ENCODE data around the gene NRP2. TPM values are rescaled to one million over a fixed set of nuclear protein-coding genes. Genes with fewer than 3 reads are reported as not detected.
A peak's percentile ranks its signal among the peaks of the same experiment; 100 is the strongest.

Gene NRP2
- total and polyA plus RNA-seq, 7 experiments from 2014 or later, result 0.35 to 23.7 (median 1.4) TPM

- ChIA-PET CTCF (no interaction called here), POLR2A (no interaction called here)
- no peak overlapping the region for H3K27ac ChIP-seq (ENCODE audit: low read depth, low read length)
- Mint-ChIP-seq H3K4me1 (peaks cover 0 to 51% (median 11%) of the 10 kb centered on the region in 7 donors), H3K27ac (no peak overlapping the region), H3K9me3 (no peaks in the 10 kb centered on the region), H3K36me3 (peaks cover 0 to 19% (median 0%) of the 10 kb centered on the region in 5 donors), H3K4me3 (no peak overlapping the region), H3K27me3 (peaks cover 0 to 5% (median 0%) of the 10 kb centered on the region in 5 donors)
- intact Hi-C loops (cut with micrococcal nuclease), result no loop called here
- H3K9me3 ChIP-seq (ENCODE audit: control insufficient read depth in 2 of 3, low read length in 3 of 3), result no peaks in the 10 kb centered on the region
- no peak overlapping the region for H3K4me3 ChIP-seq (ENCODE audit: low read length)
- peaks cover 0 to 11% of the 10 kb centered on the region in 2 donors for H3K4me1 ChIP-seq (ENCODE audit: control insufficient read depth in 2 of 2, insufficient read depth in 2 of 2, low read length in 2 of 2)
- ATAC-seq (no peak), DNase-seq (no peak)
- H3K36me3 ChIP-seq (ENCODE audit: control insufficient read depth in 2 of 3, insufficient read depth in 3 of 3, low read length in 3 of 3), result no peaks in the 10 kb centered on the region
- no peaks in the 10 kb centered on the region for H3K27me3 ChIP-seq (ENCODE audit: control insufficient read depth in 2 of 2, insufficient read depth in 2 of 2, low read length in 2 of 2)
Observed at GRCh38 chr2:205703471-205704126, 21.3 kb downstream of the NRP2 start.

- H3K4me1 ChIP-seq (ENCODE audit: control insufficient read depth in 2 of 2, insufficient read depth in 2 of 2, low read length in 2 of 2), result peaks cover 0 to 11% of the 10 kb centered on the region in 2 donors
Observed at GRCh38 chr2:205704127-205704741, 21.9 kb downstream of the NRP2 start.

GRCh38 chr2:205705511-205706349 is 23.4 kb downstream of the NRP2 start:
- DNase-seq (no peak), ATAC-seq (no peak)
- Histone ChIP-seq H3K9me3 (ENCODE audit: control insufficient read depth in 2 of 3, low read length in 3 of 3) (no peaks in the 10 kb centered on the region), H3K27ac (ENCODE audit: low read depth, low read length) (no peak overlapping the region), H3K4me1 (ENCODE audit: control insufficient read depth in 2 of 2, insufficient read depth in 2 of 2, low read length in 2 of 2) (peaks cover 0 to 11% of the 10 kb centered on the region in 2 donors), H3K27me3 (ENCODE audit: control insufficient read depth in 2 of 2, insufficient read depth in 2 of 2, low read length in 2 of 2) (no peaks in the 10 kb centered on the region), H3K4me3 (ENCODE audit: low read length) (no peak overlapping the region), H3K36me3 (ENCODE audit: control insufficient read depth in 2 of 3, insufficient read depth in 3 of 3, low read length in 3 of 3) (no peaks in the 10 kb centered on the region)
- Mint-ChIP-seq H3K36me3 (peaks cover 0 to 12% (median 0%) of the 10 kb centered on the region in 5 donors), H3K9me3 (no peaks in the 10 kb centered on the region), H3K27ac (peak overlapping the region in 3 of 9 donors; percentile 73 to 91 (median 84)), H3K27me3 (peaks cover 0 to 5% (median 0%) of the 10 kb centered on the region in 5 donors), H3K4me3 (peak overlapping the region in 1 of 10 donors; percentile 64), H3K4me1 (peaks cover 0 to 49% (median 11%) of the 10 kb centered on the region in 7 donors)
- intact Hi-C loops (cut with micrococcal nuclease), result loop anchor here in 1 of 2 donors (2.0 kb wide), 1 partner anchor 17 kb away; no protein-coding TSS in a partner anchor
- POLR2A ChIA-PET, result no interaction called here
- CTCF ChIA-PET, result no interaction called here

More at GRCh38 chr2:205704127-205704741, 21.9 kb downstream of the NRP2 start:
- Mint-ChIP-seq H3K4me1 (peaks cover 0 to 55% (median 11%) of the 10 kb centered on the region in 7 donors), H3K9me3 (no peaks in the 10 kb centered on the region), H3K27me3 (peaks cover 0 to 5% (median 0%) of the 10 kb centered on the region in 5 donors), H3K27ac (peak overlapping the region in 2 of 9 donors; percentile 23 to 66), H3K4me3 (no peak overlapping the region), H3K36me3 (peaks cover 0 to 15% (median 0%) of the 10 kb centered on the region in 5 donors)
- Histone ChIP-seq H3K36me3 (ENCODE audit: control insufficient read depth in 2 of 3, insufficient read depth in 3 of 3, low read length in 3 of 3) (no peaks in the 10 kb centered on the region), H3K9me3 (ENCODE audit: control insufficient read depth in 2 of 3, low read length in 3 of 3) (no peaks in the 10 kb centered on the region), H3K4me3 (ENCODE audit: low read length) (no peak overlapping the region), H3K27ac (ENCODE audit: low read depth, low read length) (no peak overlapping the region), H3K27me3 (ENCODE audit: control insufficient read depth in 2 of 2, insufficient read depth in 2 of 2, low read length in 2 of 2) (no peaks in the 10 kb centered on the region)
- CTCF ChIA-PET, result interaction anchor here (0.5 kb wide), 1 partner anchor 1784 kb away, joined by 3 read pairs; no protein-coding TSS in a partner anchor
- ATAC-seq (no peak), DNase-seq (no peak)
- intact Hi-C loops (cut with micrococcal nuclease), result no loop called here
- POLR2A ChIA-PET, result no interaction called here

- ChIA-PET POLR2A (no interaction called here), CTCF (interaction anchor here (1.0 to 1.1 kb wide), 2 partner anchors 28 to 31 kb away, joined by 3 read pairs; no protein-coding TSS in a partner anchor)
- Histone ChIP-seq H3K27ac (ENCODE audit: low read depth, low read length) (no peak overlapping the region), H3K4me3 (ENCODE audit: low read length) (no peak overlapping the region), H3K4me1 (ENCODE audit: control insufficient read depth in 2 of 2, insufficient read depth in 2 of 2, low read length in 2 of 2) (peaks cover 0 to 11% of the 10 kb centered on the region in 2 donors), H3K9me3 (ENCODE audit: control insufficient read depth in 2 of 3, low read length in 3 of 3) (no peaks in the 10 kb centered on the region), H3K27me3 (ENCODE audit: control insufficient read depth in 2 of 2, insufficient read depth in 2 of 2, low read length in 2 of 2) (no peaks in the 10 kb centered on the region), H3K36me3 (ENCODE audit: control insufficient read depth in 2 of 3, insufficient read depth in 3 of 3, low read length in 3 of 3) (no peaks in the 10 kb centered on the region)
- peak overlapping the region; percentile 71 to 98 (median 90) for H3K27ac Mint-ChIP-seq
- intact Hi-C loops (cut with micrococcal nuclease), result loop anchor here (1.0 to 2.0 kb wide), 2 partner anchors 18 to 25 kb away; partner anchors contain the start of gene NRP2 (in 1 of the 2)
- peaks cover 0 to 5% (median 0%) of the 10 kb centered on the region in 5 donors for H3K27me3 Mint-ChIP-seq
- H3K9me3 Mint-ChIP-seq, result no peaks in the 10 kb centered on the region
- peak; percentile 93 for ATAC-seq
- peaks cover 0 to 49% (median 11%) of the 10 kb centered on the region in 7 donors for H3K4me1 Mint-ChIP-seq
- peaks cover 0 to 12% (median 0%) of the 10 kb centered on the region in 5 donors for H3K36me3 Mint-ChIP-seq
- peak overlapping the region in 7 of 10 donors; percentile 2 to 76 (median 23) for H3K4me3 Mint-ChIP-seq
- DNase-seq, result peak in 6 of 9 donors; percentile 17 to 53 (median 20)
Observed at GRCh38 chr2:205706769-205707381, 24.6 kb downstream of the NRP2 start.

GRCh38 chr2:205708231-205708631 is 25.9 kb downstream of the NRP2 start:
- Mint-ChIP-seq H3K4me3 (no peak overlapping the region), H3K27me3 (peaks cover 0 to 3% (median 0%) of the 10 kb centered on the region in 5 donors), H3K9me3 (no peaks in the 10 kb centered on the region), H3K27ac (peak overlapping the region in 1 of 9 donors; percentile 34), H3K4me1 (peaks cover 0 to 47% (median 11%) of the 10 kb centered on the region in 7 donors), H3K36me3 (peaks cover 0 to 8% (median 0%) of the 10 kb centered on the region in 5 donors)
- CTCF ChIA-PET, result no interaction called here
- peaks cover 0 to 11% of the 10 kb centered on the region in 2 donors for H3K4me1 ChIP-seq (ENCODE audit: control insufficient read depth in 2 of 2, insufficient read depth in 2 of 2, low read length in 2 of 2)
- POLR2A ChIA-PET, result no interaction called here
- ATAC-seq (no peak), DNase-seq (no peak)
- H3K9me3 ChIP-seq (ENCODE audit: control insufficient read depth in 2 of 3, low read length in 3 of 3), result no peaks in the 10 kb centered on the region
- no peak overlapping the region for H3K4me3 ChIP-seq (ENCODE audit: low read length)
- H3K36me3 ChIP-seq (ENCODE audit: control insufficient read depth in 2 of 3, insufficient read depth in 3 of 3, low read length in 3 of 3), result no peaks in the 10 kb centered on the region
- intact Hi-C loops (cut with micrococcal nuclease), result no loop called here
- no peak overlapping the region for H3K27ac ChIP-seq (ENCODE audit: low read depth, low read length)
- no peaks in the 10 kb centered on the region for H3K27me3 ChIP-seq (ENCODE audit: control insufficient read depth in 2 of 2, insufficient read depth in 2 of 2, low read length in 2 of 2)

- no peaks in the 10 kb centered on the region for H3K9me3 Mint-ChIP-seq
Observed at GRCh38 chr2:205709319-205709718, 27.0 kb downstream of the NRP2 start.

More at GRCh38 chr2:205709319-205709718, 27.0 kb downstream of the NRP2 start:
- no peak overlapping the region for H3K4me3 ChIP-seq (ENCODE audit: low read length)
- H3K36me3 ChIP-seq (ENCODE audit: control insufficient read depth in 2 of 3, insufficient read depth in 3 of 3, low read length in 3 of 3), result no peaks in the 10 kb centered on the region
- Mint-ChIP-seq H3K27ac (peak overlapping the region in 4 of 9 donors; percentile 40 to 72 (median 51)), H3K27me3 (peaks cover 0 to 6% (median 0%) of the 10 kb centered on the region in 5 donors), H3K4me3 (no peak overlapping the region), H3K4me1 (peaks cover 0 to 52% (median 11%) of the 10 kb centered on the region in 7 donors), H3K36me3 (peaks cover 0 to 10% (median 0%) of the 10 kb centered on the region in 5 donors)
- no peak for DNase-seq
- intact Hi-C loops (cut with micrococcal nuclease), result no loop called here
- no peak overlapping the region for H3K27ac ChIP-seq (ENCODE audit: low read depth, low read length)
- POLR2A ChIA-PET, result no interaction called here
- CTCF ChIA-PET, result no interaction called here
- ATAC-seq, result no peak
- H3K27me3 ChIP-seq (ENCODE audit: control insufficient read depth in 2 of 2, insufficient read depth in 2 of 2, low read length in 2 of 2), result no peaks in the 10 kb centered on the region
- H3K4me1 ChIP-seq (ENCODE audit: control insufficient read depth in 2 of 2, insufficient read depth in 2 of 2, low read length in 2 of 2), result peaks cover 0 to 11% of the 10 kb centered on the region in 2 donors
- no peaks in the 10 kb centered on the region for H3K9me3 ChIP-seq (ENCODE audit: control insufficient read depth in 2 of 3, low read length in 3 of 3)
